ENCODE data around the gene CBX1. TPM values are rescaled to one million over a fixed set of nuclear protein-coding genes. Genes with fewer than 3 reads are reported as not detected.

CBX1 gene
- total RNA-seq, 4 donors from 2014 or later, result 18.4 to 27.5 (median 22.3) TPM

- WGBS, result 32% methylated on average over 8 of the region's 9 CpGs
- no peaks in the 10 kb centered on the region for H3K9me3 ChIP-seq
- no peak overlapping the region for H3K27ac ChIP-seq
- peaks cover 36% of the 10 kb centered on the region for H3K36me3 ChIP-seq
- H3K4me1 ChIP-seq, result peaks cover 11% of the 10 kb centered on the region
- no peaks in the 10 kb centered on the region for H3K27me3 ChIP-seq
- no peak for DNase-seq (ENCODE audit: low spot score in 2 of 2)
- TF ChIP-seq EP300 (IDR thresholded peaks at IDR 0.05) (no peak), POLR2A (IDR thresholded peaks at IDR 0.05) (no peak), POLR2AphosphoS5 (IDR thresholded peaks at IDR 0.05) (no peak), CTCF (IDR thresholded peaks at IDR 0.05) (no peak)
- no peak overlapping the region for H3K4me3 ChIP-seq
Measured at GRCh38 chr17:48127371-48128051, 26.2 kb upstream of the CBX1 start.

GRCh38 chr17:48126532-48126850 lies 25.2 kb upstream of the CBX1 start:
- Histone ChIP-seq H3K4me3 (no peak overlapping the region), H3K36me3 (peaks cover 46% of the 10 kb centered on the region), H3K4me1 (peaks cover 11% of the 10 kb centered on the region), H3K27me3 (no peaks in the 10 kb centered on the region), H3K9me3 (no peaks in the 10 kb centered on the region), H3K27ac (no peak overlapping the region)
- TF ChIP-seq EP300 (IDR thresholded peaks at IDR 0.05), result no peak
- TF ChIP-seq CTCF (IDR thresholded peaks at IDR 0.05), result no peak
- no peak for TF ChIP-seq POLR2A (IDR thresholded peaks at IDR 0.05)
- TF ChIP-seq POLR2AphosphoS5 (IDR thresholded peaks at IDR 0.05), result no peak
- DNase-seq (ENCODE audit: low spot score in 2 of 2), result no peak
- 76% methylated on average over 7 of the region's 7 CpGs for WGBS

- peaks cover 11% of the 10 kb centered on the region for H3K4me1 ChIP-seq
- WGBS, result 73% methylated on average over 6 of the region's 9 CpGs
- peaks cover 51% of the 10 kb centered on the region for H3K36me3 ChIP-seq
- no peak overlapping the region for H3K27ac ChIP-seq
- no peaks in the 10 kb centered on the region for H3K27me3 ChIP-seq
- no peaks in the 10 kb centered on the region for H3K9me3 ChIP-seq
- TF ChIP-seq CTCF (IDR thresholded peaks at IDR 0.05) (no peak), POLR2AphosphoS5 (IDR thresholded peaks at IDR 0.05) (no peak), EP300 (IDR thresholded peaks at IDR 0.05) (no peak), POLR2A (IDR thresholded peaks at IDR 0.05) (no peak)
- DNase-seq (ENCODE audit: low spot score in 2 of 2), result no peak
- no peak overlapping the region for H3K4me3 ChIP-seq
Measured at GRCh38 chr17:48125829-48126531, 24.7 kb upstream of the CBX1 start.

GRCh38 chr17:48123776-48124388 lies 22.6 kb upstream of the CBX1 start:
- Histone ChIP-seq H3K27me3 (no peaks in the 10 kb centered on the region), H3K9me3 (no peaks in the 10 kb centered on the region), H3K36me3 (peaks cover 62% of the 10 kb centered on the region), H3K4me3 (no peak overlapping the region), H3K4me1 (peaks cover 11% of the 10 kb centered on the region), H3K27ac (no peak overlapping the region)
- DNase-seq (ENCODE audit: low spot score in 2 of 2), result no peak
- 96% methylated on average over 4 of the region's 4 CpGs for WGBS
- TF ChIP-seq POLR2AphosphoS5 (IDR thresholded peaks at IDR 0.05) (no peak), POLR2A (IDR thresholded peaks at IDR 0.05) (no peak), EP300 (IDR thresholded peaks at IDR 0.05) (no peak), CTCF (IDR thresholded peaks at IDR 0.05) (no peak)

GRCh38 chr17:48123111-48123510 lies 21.8 kb upstream of the CBX1 start:
- Histone ChIP-seq H3K4me1 (peaks cover 11% of the 10 kb centered on the region), H3K27me3 (no peaks in the 10 kb centered on the region), H3K36me3 (peaks cover 70% of the 10 kb centered on the region), H3K27ac (no peak overlapping the region), H3K9me3 (no peaks in the 10 kb centered on the region), H3K4me3 (no peak overlapping the region)
- TF ChIP-seq CTCF (IDR thresholded peaks at IDR 0.05) (no peak), POLR2A (IDR thresholded peaks at IDR 0.05) (no peak), EP300 (IDR thresholded peaks at IDR 0.05) (no peak), POLR2AphosphoS5 (IDR thresholded peaks at IDR 0.05) (no peak)
- WGBS, result 76% methylated on average over 6 of the region's 6 CpGs
- no peak for DNase-seq (ENCODE audit: low spot score in 2 of 2)

Measured in suprapubic skin (tissue), 4 donors.